HG03571 (cell line): ENCODE results near the gene IZUMO4.

Source experiments
- ATAC-seq: cut with Tn5 transposase; IDR thresholded peaks from one replicate; pipeline ENCODE4 v1.9.1; 2021; ENCODE audit not compliant: unreplicated experiment

The IZUMO4 gene, protein sequence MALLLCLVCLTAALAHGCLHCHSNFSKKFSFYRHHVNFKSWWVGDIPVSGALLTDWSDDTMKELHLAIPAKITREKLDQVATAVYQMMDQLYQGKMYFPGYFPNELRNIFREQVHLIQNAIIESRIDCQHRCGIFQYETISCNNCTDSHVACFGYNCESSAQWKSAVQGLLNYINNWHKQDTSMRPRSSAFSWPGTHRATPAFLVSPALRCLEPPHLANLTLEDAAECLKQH

DNA sequence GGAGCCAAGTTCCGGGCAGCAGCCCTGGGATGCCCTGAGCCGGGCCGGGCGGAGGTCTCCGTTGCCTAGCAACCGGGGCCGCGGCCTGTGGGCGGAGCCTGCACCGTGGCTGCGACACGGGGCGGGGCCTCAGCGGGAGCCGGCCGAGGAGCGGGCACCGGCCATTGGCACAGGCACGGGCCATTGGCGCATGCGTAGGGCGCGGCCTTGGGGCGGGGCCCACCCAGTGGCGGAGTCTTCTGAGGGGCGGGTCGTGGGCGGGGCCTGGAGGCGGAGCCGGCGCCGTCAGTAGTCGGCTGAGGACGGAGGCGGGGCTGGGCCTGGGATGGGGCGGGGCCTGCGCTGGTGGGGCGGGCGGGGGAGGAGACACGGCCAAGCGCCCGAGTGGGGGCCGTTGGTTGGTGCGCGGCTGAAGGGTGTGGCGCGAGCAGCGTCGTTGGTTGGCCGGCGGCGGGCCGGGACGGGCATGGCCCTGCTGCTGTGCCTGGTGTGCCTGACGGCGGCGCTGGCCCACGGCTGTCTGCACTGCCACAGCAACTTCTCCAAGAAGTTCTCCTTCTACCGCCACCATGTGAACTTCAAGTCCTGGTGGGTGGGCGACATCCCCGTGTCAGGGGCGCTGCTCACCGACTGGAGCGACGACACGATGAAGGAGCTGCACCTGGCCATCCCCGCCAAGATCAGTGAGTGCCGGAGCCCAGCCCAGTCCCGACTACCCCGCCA is at the start of gene IZUMO4:
Gene IZUMO4, plus strand, starts transcription at position 436 of the 723 bp plus-strand sequence. Its CDS starts 31 bp downstream, at position 467.
- ATAC-seq = peak; percentile 54

GRCh38 chr19:2047076-2047448 is 49.7 kb upstream of the IZUMO4 start:
- ATAC-seq = no peak

GRCh38 chr19:2047449-2048103 is 49.1 kb upstream of the IZUMO4 start:
- ATAC-seq = no peak

GRCh38 chr19:2048104-2048958 is 48.4 kb upstream of the IZUMO4 start:
- no peak for ATAC-seq

- ATAC-seq = no peak
Observed at GRCh38 chr19:2048959-2049740, 47.6 kb upstream of the IZUMO4 start.

- ATAC-seq = no peak
Observed at GRCh38 chr19:2049741-2050348, 46.9 kb upstream of the IZUMO4 start.

DNA sequence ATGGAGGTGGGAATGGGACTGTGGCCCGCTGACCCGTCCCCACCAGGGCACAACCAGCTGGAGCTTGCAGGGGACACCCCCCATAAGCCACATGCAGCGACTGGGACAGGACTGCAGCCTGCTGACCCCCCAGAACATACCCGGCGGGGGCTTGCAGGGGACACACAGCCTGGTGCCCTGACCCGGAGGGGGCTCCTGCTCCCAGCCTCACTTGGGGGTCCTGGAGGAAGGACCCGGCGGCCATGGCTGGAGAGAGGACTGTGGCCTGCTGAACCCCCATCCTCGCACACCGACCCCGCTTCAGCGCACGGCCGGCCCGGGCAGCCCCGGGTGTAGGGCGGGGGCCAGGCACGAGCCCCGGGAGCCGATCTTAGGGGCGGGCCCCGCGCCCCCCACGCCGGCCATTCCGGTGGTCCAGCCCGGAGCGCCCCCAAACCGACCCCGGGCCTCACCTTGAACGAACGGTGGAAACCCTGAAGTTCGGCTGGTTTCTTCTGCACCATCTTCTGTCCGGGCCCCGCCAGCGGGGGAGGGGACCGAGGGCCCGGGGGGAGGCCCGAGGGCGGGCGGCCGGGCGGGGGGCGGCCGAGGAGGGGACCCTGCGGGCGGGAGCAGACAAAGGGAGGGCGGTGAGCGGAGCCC is 46.2 kb upstream of the IZUMO4 start:
- peak; percentile 5 for ATAC-seq

GRCh38 chr19:2050991-2051772 is 45.5 kb upstream of the IZUMO4 start, which contains the start of gene MKNK2:
TSS of gene MKNK2 (minus strand) at chr19:2051244. CDS start at chr19:2050851, 393 bp downstream.
- peak; percentile 43 for ATAC-seq

GRCh38 chr19:2051773-2052704 is 44.7 kb upstream of the IZUMO4 start:
- ATAC-seq = no peak

DNA sequence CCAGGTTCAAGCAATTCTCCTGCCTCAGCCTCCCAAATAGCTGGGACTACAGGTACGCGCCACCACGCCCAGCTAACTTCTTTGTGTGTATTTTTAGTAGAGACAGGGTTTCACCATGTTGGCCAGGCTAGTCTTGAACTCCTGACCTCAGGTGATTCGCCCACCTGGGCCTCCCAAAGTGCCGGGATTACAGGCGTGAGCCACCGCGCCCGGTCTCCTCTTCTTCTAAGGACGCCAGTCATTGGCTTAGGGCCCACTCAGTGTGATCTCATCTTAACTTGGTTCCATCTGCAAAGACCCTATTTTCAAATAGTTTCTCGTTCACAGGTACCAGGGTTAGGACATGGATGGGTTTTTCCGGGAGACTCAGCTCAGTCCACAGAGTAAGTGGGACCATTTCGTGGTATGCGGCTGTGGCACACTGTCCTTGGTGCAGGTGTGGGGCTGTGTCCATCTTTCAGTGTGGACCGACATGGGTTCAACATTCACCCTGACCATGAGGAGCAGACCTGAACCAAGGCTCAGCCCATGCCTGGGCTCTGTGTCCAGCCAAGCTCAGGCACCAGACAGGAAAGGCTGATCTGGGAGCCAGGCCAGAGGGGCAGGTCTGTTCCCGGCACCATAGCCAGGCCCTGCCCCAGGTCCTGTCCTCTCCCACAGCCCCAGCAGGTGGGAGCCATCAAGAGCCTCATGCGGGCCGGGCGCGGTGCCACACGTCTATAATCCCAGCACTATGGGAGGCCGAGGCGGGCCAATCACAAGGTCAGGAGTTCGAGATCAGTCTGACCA is 42.9 kb upstream of the IZUMO4 start:
- ATAC-seq = no peak

DNA sequence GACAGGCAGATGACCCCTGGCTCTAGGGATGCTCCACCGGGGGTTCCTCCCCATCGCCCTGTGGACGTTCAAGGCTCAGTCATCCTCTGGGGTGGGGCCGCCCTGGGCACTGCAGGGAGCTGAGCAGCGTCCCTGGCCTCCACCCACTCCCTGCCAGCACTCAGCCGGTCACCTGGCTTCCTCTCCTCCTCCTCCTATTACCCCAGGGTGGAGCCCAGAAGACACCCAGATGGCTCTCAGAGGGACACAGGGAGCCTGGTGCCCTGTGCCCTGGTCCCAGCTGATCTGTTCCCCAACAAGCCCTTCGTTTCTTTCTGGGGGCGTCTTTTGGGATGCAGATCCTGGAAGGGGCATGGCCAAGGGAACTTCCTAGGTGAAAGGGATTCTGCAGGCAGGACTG is 42.0 kb upstream of the IZUMO4 start:
- ATAC-seq = no peak

DNA sequence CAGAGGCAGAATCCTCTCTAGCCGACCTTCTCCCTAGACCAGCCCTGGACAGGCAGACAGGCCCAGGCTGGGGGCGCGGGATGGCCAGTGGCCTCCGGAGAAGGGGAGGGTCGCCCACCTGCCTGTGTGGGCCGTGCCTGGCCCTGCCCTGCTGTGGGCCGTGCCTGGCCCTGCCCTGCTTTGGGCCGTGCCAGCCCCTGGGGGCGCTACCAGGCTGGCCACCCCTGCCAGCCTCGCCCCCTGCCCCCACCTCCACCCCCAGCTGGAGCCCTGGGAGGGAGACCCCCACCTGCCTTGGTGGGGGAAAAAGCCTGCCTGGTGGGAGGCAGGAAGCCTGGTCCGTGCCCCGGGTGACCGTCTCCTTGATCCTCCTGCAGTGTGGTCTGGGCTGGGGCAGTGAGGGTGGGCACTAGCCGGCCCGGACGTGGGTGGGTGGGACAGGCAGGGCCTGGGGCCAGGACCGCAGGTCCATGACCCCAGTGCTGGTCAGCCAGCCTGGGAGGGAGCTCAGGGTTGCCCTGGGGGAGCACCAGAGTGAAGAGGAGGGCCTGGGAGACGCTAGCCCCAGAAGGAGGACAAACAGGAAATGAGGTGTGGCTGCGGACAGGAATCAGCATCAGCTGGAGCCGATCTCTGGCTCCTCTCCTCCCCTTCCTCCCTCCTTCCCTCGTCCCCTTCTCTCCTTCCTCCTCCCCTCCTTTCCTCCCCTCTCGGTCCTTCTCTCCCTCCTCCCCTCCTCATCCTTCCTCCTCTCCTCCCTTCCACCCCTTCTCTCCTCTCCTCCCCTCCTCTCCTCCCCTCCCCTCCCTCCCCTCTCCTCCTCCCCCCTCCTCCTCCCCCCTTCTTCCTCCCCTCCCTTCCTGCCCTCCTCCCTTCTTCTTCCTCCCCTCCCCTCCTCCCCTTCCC is 40.5 kb upstream of the IZUMO4 start:
- no peak for ATAC-seq

GRCh38 chr19:2056837-2057192 is 39.9 kb upstream of the IZUMO4 start:
- no peak for ATAC-seq

- ATAC-seq = no peak
Observed at GRCh38 chr19:2057484-2058469, 38.9 kb upstream of the IZUMO4 start.
